AG04450 (cell line): Measurements from ENCODE around the gene FGD6. TPM values are rescaled to one million over a fixed set of nuclear protein-coding genes. Genes with fewer than 3 reads are reported as not detected.

Source experiments
- CTCF ChIA-PET: fragments of 300-600, 350-600 bp; formaldehyde crosslinking; extraction: SDS; loops from one replicate; lab custom pipeline; 2022; ENCODE audit warnings: antibody characterized with exemption, inconsistent platforms; lab: Charles Lee
- POLR2A ChIA-PET: fragments of 350-600 bp; formaldehyde crosslinking; extraction: SDS; loops from one replicate; lab custom pipeline; 2021; ENCODE audit warnings: antibody characterized with exemption, inconsistent platforms; lab: Yijun Ruan, JAX
- DNase-seq: peaks from one replicate; pipeline ENCODE4 v3.0.0-alpha.2; 2011; ENCODE audit warnings: low read depth, low spot score
- H3K27ac ChIP-seq: one replicate; pipeline ENCODE4 v1.5.1; 2012; ENCODE audit warnings: low read depth, low read length, control low read depth
- H3K27me3 ChIP-seq: one replicate; pipeline ENCODE4 v1.6.0; 2012; ENCODE audit warnings: low read length; ENCODE audit not compliant: control insufficient read depth, insufficient read depth
- H3K4me3 ChIP-seq: 2 replicates; pipeline ENCODE4 v1.5.1; 2011; ENCODE audit warnings: mild to moderate bottlenecking, low read depth, low read length, control low read depth
- H3K9me3 ChIP-seq: 2 replicates; pipeline ENCODE4 v1.5.1; 2012; ENCODE audit warnings: low read length; ENCODE audit not compliant: control insufficient read depth, insufficient read depth
- CTCF ChIP-seq: IDR thresholded peaks from 2 replicates; pipeline ENCODE4 v1.5.1; 2011; ENCODE audit warnings: low read depth, low read length, control low read depth, inconsistent platforms
- polyA plus RNA-seq: library from polyadenylated mRNA; depleted of rRNA; stranded (reverse); fragments of >200 nt; gene quantifications from 2 replicates; pipeline ENCODE4 v1.2.3, GENCODE V29; 2011; rRNA removed

Gene FGD6
- polyA plus RNA-seq, 1 experiment = 10.2 TPM

DNA sequence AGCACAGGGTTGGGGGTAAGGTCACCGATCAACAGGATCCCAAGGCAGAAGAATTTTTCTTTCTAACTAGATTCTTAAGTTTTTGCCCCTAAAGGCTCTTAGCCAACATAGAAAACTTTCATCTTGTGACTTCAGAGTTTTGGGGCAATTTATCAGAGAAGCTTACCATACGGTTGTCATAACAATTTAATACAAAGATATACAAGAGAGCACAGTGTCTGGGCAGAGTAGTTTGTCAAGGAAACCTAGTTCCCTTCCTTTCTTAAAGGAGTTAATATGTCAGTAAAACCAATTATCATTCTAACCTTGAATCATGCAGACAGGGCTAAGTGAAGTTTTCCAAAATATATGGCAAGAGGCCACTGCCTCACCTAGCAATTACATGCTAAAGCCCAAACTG lies 162.2 kb downstream of the FGD6 start:
- Histone ChIP-seq H3K27me3 (no peaks in the 10 kb centered on the region), H3K4me3 (no peak overlapping the region), H3K9me3 (no peaks in the 10 kb centered on the region), H3K27ac (no peak overlapping the region)
- CTCF ChIA-PET = interaction anchor here (2.4 kb wide), 1 partner anchor 18 kb away, joined by 7 read pairs; the partner anchor contains the start of gene NR2C1
- POLR2A ChIA-PET = no interaction called here
- TF ChIP-seq CTCF = no peak
- DNase-seq = no peak

DNA sequence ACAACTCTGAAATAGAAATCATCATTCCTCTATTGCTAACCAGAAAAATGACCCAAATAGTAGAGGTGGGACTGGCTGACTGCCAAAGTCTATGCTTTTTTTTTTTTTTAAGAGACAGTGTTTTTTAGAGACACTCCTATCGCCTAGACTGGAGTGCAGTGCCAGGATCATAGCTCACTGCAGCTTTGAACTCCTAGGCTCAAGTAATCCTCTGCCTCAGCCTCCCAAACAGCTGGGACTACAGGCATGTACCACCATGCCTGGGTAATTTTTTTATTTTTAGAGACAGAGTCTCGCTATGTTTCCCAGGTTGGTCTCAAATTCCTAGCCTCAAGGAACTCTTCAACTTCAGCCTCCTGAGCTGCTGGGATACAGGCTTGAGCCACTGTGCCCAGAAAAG lies 163.1 kb downstream of the FGD6 start:
- no peaks in the 10 kb centered on the region for H3K9me3 ChIP-seq
- POLR2A ChIA-PET = interaction anchor here (0.6 kb wide), 1 partner anchor 72 kb away, joined by 3 read pairs; no protein-coding TSS in a partner anchor
- TF ChIP-seq CTCF = no peak
- no peak for DNase-seq
- H3K27me3 ChIP-seq = no peaks in the 10 kb centered on the region
- H3K27ac ChIP-seq = no peak overlapping the region
- CTCF ChIA-PET = interaction anchor here (2.4 kb wide), 1 partner anchor 19 kb away, joined by 7 read pairs; the partner anchor contains the start of gene NR2C1
- H3K4me3 ChIP-seq = no peak overlapping the region

GRCh38 chr12:95051241-95051640 lies 166.0 kb downstream of the FGD6 start:
- no peaks in the 10 kb centered on the region for H3K27me3 ChIP-seq
- DNase-seq = no peak
- H3K4me3 ChIP-seq = no peak overlapping the region
- no peak overlapping the region for H3K27ac ChIP-seq
- CTCF ChIA-PET = interaction anchor here (0.6 kb wide), 1 partner anchor 165 kb away, joined by 8 read pairs; no protein-coding TSS in a partner anchor
- TF ChIP-seq CTCF = no peak
- POLR2A ChIA-PET = no interaction called here
- no peaks in the 10 kb centered on the region for H3K9me3 ChIP-seq

GRCh38 chr12:95037906-95038305 lies 179.4 kb downstream of the FGD6 start:
- no peak for TF ChIP-seq CTCF
- Histone ChIP-seq H3K9me3 (no peaks in the 10 kb centered on the region), H3K27ac (no peak overlapping the region), H3K4me3 (no peak overlapping the region), H3K27me3 (no peaks in the 10 kb centered on the region)
- POLR2A ChIA-PET = interaction anchor here (0.6 kb wide), 1 partner anchor 423 kb away, joined by 5 read pairs; no protein-coding TSS in a partner anchor
- no peak for DNase-seq
- CTCF ChIA-PET = no interaction called here

- TF ChIP-seq CTCF = no peak
- Histone ChIP-seq H3K4me3 (no peak overlapping the region), H3K27ac (no peak overlapping the region), H3K27me3 (no peaks in the 10 kb centered on the region), H3K9me3 (no peaks in the 10 kb centered on the region)
- DNase-seq = no peak
- POLR2A ChIA-PET = no interaction called here
- CTCF ChIA-PET = no interaction called here
Observed at GRCh38 chr12:95034750-95035149, 182.5 kb downstream of the FGD6 start.

Other genes with a start within 250 kb of the FGD6 start
- gene NDUFA12, start 213.8 kb downstream of the FGD6 start, polyA plus RNA-seq = 179 and 188 TPM in 2 replicates
- 28.9 and 32.8 TPM in 2 replicates for gene NR2C1, start 143.8 kb downstream of the FGD6 start, polyA plus RNA-seq
- 108 and 143 TPM in 2 replicates for gene VEZT, start 340 bp upstream of the FGD6 start, polyA plus RNA-seq